Superior temporal gyrus (tissue), 1 donor: ENCODE results near the gene CNTNAP1.
"Not testable (repeated sequence)": the region's sequence is repeated elsewhere in the genome, so short reads cannot be mapped to it uniquely, and the experiment has no call there.

ENCODE experiments used
- DNase-seq: peaks from one replicate; pipeline ENCODE4 v3.0.0-alpha.2; 2016; ENCODE audit errors: extremely low spot score

The CNTNAP1 gene

DNA sequence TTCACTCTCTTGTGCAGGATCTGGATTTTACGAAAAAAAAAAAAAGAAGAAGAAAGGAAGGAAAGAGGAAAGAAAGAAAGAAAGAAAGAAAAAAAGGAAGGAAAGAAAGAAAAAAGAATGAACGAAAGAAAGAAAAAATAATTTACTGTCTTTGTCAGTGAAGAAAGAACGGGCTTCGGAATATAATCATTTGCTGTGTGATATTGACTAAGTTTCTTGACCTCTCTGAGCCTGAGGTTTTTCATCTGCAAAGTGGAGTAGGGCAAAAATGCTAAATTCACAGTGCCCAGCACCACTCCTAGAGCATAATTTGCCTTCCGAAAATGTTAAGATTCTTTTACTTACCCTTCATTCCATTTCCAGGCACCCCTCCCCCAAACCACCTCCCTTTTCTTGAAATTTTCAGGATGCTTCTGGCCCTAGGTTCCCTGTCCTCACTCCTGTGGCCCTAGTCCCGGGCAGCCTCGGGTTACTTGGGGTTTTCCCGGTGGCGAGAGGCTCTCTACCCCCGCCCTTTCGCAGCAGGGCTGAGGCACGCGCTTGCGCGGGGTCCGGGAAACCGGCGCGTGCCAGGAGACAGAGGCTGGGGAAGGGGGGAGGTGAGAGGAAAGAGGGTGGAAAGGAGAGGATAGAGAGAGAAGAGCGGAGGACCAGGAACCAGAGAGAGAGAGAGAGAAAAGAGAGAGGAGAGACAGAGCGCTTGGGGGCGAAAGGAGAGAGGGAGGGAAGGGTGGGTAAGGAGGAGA, at the start of gene CNTNAP1:
Gene CNTNAP1, plus strand, starts transcription at position 556 of the 746 bp plus-strand sequence. CDS start 299 bp downstream, outside the sequence.
- DNase-seq = no peak

DNA sequence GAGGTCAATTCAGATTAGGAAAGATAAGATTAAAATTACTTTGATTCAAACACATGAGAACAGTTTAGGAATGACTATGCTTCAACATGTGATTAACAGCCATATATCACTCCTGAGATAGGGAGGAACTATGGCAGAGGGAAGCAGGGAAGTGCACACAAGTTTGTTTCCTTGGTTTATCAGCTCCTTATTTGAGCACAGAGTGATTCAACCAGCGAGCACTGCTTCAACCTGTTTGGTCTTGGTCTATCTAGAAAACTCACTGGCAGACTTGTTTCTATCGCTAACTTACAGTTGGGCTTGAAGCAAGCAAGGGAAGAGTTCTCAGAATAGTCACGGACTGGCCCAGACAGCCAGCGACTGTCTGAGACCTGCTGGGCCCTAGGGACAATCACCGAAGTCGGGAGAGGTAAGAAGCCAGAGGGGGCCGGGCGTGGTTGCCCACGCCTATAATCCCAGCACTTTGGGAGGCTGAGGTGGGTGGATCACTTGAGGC, 49.3 kb upstream of the CNTNAP1 start:
- no peak for DNase-seq

DNA sequence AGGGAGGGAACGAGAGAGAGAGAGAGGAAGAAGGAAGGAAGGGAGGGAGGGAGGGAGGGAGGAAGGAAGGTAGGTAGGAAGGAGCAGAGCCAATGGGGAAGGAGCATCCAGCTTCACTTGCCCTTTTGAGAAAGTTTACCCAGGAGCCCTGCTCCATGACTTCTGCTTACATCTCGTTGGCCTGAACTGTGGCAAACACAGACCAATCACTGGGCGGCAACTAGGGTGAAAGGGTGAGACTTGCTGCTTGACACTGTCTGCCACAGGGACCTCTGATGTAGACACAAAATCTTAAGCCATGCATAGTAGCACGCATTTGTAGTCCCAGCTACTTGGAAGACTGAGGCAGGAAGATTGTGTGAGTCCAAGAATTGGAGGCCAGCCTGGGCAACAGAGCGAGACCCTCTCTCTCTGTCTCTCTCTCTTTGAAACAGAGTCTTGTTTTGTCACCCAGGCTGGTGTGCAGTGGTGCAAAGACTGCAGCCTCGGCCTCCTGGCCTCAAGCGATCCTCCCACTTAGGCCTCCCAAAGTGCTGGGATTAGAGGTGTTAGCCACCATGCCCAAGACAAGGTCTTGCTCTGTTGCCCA, 42.7 kb upstream of the CNTNAP1 start:
- no peak for DNase-seq

DNA sequence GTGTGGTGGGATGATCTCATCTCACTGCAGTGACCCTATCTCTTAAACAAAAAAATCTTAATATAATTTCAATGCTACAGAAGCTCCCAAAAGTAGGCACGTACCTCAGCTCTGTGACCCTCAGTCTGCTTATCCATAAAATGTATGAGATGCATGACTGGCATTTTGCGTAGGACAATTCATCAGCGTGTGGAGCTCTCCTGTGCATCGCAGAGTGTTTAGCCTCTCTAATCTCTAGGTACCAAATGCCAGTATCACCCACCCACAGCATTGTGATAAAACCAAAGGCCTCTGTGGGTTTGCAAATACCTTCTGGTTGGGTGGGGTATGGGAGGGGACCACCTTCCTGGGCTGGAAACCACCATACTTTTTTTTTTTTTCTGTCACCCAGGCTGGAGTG, 42.2 kb upstream of the CNTNAP1 start:
- no peak for DNase-seq

DNA sequence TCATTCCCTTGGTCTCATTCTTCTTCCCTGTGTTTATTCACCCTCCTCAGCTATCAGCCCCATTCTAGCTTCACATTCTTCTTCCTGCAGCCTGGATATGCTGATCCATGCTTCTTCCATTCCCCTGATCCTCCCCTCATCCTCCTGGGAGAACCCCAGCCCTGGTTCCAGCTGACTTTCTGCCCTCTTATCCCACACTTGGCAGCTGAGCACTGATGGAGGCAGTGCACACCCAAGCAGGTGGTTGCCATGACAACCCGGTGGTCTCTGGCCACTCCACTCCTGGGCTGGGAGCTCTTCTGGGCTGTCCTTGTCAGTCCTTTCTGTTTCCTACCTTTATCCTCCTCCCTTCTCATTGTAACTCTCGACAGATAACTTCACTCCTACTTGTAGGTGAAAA, 40.0 kb upstream of the CNTNAP1 start:
- no peak for DNase-seq

DNA sequence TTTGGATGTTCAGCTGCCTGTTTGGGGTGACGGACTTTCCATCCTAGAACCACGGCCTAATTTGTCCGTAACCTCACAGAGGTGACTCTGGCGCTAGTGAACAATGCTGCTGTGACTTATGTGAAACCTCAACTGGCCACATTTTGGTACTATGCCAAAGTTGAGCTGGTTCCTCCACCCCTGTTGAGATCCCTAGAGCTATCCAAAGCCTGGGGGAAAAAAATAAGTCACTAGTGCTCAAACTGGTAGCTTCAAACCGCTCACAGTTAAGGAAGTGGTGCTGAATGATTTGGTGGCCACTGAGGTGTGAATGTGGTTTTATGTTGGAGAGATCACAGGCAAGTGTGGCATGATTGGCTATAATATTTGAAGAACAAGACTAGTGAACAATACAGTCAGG, 34.6 kb upstream of the CNTNAP1 start:
- no peak for DNase-seq

DNA sequence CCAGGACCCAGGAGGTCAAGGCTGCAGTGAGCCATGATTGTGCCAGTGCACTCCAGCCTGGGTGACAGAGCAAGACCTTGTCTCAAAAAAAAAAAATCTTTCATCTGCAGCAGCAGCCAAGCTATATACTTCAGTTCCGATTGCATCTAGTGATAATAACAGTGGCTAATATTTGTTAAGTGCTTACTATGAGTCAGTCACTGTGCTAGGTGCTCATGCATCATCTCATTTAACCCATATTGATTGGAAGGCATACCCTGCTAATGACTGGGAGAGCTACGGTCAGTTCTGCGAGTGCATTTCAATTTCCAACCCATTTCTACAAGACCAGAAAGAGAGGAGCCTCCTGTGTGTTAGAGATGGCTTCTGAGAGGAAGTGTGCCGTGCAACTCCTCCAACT, 30.9 kb upstream of the CNTNAP1 start:
- DNase-seq = no peak

DNA sequence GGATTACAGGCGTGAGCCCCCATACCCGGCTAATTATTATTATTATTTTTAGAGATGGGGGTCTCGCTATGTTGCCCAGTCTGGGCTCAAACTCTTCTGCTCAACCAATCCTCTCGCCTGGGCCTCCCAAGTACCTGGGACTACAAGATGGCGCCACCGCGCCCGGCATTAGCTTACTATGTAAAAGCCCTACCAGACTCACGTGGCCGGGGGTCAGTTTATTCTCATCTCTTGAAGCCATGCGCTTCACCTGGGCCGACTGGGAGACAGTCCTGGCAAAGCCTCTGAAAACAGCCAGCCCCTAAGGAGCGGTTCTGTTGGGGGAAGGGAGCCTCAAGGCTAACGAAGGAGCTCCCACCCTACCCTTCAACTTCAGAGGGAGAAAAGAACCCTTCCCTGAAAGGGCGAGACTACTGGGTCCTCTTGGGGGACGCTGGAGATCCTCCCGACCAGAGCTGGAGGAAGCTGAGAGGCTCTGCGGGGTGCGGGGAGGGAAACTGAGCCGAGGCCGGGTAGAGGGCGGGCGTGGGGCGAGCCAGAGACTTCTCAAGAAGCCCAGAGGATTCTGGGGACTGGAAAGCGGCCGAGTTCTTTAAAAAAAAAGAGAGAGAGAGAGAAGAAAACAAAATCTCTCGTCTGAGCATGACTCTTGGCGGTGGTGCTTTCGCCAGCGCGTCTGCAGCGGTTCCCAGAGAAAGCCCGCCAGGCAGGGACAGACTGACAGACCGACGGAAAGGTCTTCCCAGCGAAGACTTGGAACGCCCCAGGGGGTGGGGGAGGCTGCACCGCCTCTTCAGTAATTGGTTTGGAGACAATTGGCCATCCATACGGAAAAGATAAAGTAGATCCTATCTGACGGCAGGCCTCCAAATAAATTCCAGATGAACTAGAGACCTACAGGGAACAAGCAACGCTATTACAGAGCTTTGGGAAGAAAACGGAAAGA, 28.9 kb upstream of the CNTNAP1 start:
- DNase-seq = peak; percentile 67

DNA sequence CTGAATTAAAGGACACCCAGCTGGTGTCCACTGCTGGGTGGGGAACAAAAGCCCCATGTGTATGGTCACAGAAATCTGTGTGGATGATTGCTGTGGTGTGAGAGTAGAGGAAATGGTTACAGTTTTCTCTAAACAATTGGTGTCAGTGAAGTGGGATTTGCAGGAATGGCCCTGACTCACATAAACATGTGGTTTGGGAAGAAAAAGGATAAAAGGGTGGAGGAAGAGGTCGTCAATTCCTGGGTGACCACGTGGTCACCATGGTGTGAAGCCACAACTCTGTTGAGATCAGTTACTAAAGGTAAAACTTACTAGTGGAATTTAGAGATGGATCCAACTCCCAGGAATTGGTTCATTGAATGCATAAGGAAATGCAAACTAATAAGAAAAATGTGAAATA, 26.8 kb upstream of the CNTNAP1 start:
- DNase-seq = no peak

DNA sequence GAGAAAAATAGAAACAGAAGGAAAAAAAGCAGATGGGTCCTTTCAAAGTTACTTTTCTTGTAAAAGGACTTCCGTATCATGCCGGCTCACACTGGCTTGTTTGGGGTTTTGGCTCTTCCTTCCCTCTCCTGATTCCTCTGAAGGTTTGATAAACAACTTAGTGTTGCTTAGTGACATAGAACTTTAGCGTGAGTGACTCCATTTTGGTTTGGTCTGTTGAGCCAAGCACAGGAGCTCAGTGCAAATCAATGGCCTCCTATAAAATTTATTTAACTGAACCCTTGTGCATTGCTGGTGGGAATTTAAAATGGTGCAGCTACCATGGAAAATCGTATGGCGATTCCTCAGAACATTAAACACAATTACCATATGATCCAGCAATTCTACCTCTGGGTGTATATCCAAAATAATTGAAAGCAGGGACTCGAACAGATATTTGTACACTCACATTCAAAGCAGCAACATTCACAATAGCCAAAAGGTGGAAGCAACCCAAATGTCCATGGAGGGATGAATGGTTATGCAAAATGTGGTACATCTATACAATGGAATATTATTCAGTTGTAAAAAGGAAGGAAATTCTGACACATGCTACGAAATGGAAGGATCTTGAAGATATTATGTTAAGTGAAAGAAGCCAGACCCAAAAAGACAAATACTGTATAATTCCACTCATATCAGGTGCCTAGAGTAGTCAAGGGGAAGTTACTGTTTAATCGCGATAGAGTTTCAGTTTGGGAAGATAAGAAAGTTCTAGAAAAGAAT, 24.3 kb upstream of the CNTNAP1 start:
- no peak for DNase-seq

DNA sequence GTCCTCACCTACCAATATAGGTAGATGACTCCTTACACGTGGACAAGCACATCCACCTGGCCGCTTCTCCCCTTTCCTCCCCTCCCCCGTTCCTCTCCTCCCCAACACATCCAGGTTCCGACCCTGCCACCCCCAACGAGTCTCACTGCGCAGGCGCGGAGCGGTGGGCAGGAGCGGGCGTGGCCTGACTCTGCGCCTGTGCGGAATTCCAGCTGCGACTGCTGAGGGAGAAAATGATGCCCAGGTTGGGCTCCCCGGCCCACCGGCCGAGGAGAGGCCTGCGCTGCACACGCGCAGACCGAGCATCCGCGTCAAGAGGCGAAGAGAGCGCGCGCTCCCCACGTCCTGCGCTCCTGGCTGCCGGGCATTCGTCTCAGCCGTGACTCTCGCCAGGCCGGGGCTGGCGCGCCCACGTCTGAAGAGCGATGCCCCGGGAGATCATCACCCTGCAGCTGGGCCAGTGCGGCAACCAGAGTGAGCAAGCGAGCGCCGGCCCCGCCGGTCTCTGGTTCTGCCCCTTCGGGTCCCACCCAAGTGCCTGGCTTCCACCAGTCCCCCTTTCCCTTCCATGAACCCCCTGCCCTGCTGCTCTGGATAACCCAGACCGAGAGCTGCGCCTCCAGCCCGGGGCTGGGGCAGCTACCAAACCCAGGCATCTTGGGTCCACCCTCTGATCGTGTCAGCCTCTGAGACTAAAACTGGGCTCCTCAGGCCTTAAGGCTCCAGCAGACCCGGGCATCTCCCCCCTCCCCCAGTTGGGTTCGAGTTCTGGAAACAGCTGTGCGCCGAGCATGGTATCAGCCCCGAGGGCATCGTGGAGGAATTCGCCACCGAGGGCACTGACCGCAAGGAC, 23.0 kb upstream of the CNTNAP1 start, which contains the start of gene TUBG2:
Gene TUBG2, plus strand, starts transcription at position 206 of the 853 bp plus-strand sequence. Its CDS starts 220 bp downstream, at position 426.
- peak; percentile 90 for DNase-seq

DNA sequence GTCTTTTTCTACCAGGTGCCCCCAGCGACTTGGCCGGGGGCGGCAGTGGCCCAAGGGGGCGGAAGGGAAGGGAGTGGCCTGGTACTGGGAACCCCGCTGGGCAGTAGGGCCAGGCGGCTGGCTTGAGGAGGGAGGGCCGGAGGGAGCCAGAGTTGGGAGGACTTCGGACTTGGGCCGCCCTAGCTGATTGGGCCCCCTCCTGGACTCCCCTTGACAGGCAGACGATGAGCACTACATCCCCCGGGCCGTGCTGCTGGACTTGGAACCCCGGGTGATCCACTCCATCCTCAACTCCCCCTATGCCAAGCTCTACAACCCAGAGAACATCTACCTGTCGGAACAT, 22.4 kb upstream of the CNTNAP1 start:
- not testable (repeated sequence) for DNase-seq

DNA sequence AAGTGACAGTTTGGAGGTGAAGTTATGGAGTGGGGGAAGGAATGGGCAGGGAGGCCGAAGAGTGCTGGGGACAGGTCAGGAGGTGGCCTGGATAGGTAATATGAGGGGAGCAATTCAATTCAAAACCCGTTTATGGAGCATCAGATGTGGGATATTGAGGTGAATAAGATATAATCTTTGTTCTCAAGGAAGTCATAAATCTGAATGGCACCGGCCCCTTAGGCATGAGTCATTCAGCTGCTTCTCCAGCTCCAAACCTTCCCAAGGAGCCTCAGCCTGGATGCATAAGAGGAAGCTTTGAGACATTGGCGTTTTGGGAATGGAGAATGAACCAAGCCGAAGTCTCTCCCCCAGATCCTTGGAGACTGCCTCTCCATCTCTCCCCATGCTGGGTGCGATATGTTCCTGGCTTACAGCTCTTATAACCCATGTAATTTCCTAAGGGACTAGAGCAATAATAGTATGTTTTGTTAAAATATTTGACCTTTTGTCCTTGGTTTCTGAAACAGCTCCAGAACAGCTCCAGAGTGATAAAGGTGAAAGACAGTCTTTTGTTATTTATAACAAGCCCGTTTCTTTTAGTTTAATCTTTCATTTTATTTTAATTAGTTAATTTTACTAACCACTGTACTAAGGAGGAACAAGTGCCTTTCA, 21.5 kb upstream of the CNTNAP1 start:
- no peak for DNase-seq

DNA sequence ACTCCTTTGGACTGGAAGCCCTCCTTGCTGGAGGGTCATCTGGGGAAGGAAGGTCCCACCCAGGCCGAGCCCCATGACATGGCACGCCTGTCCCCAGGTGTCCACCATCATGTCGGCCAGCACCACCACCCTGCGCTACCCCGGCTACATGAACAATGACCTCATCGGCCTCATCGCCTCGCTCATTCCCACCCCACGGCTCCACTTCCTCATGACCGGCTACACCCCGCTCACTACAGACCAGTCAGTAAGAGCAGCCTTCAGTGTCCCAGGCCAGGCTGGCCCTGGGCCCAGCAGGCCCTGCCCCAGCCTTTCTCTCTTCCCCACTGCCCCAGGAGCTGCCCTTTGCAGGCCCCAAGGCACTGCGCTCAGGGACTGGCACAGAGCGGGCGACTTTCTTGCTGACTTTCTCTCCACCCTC, 16.7 kb upstream of the CNTNAP1 start:
- no peak for DNase-seq

DNA sequence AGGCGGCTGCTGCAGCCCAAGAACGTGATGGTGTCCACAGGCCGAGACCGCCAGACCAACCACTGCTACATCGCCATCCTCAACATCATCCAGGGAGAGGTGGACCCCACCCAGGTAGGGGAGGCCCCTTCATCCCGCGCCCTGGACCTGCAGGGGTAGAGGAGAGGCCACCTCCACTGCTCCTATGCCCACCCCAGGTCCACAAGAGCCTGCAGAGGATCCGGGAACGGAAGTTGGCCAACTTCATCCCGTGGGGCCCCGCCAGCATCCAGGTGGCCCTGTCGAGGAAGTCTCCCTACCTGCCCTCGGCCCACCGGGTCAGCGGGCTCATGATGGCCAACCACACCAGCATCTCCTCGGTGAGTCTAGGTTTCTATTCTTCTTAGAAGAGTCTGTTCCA, 16.2 kb upstream of the CNTNAP1 start:
- DNase-seq = not testable (repeated sequence)

DNA sequence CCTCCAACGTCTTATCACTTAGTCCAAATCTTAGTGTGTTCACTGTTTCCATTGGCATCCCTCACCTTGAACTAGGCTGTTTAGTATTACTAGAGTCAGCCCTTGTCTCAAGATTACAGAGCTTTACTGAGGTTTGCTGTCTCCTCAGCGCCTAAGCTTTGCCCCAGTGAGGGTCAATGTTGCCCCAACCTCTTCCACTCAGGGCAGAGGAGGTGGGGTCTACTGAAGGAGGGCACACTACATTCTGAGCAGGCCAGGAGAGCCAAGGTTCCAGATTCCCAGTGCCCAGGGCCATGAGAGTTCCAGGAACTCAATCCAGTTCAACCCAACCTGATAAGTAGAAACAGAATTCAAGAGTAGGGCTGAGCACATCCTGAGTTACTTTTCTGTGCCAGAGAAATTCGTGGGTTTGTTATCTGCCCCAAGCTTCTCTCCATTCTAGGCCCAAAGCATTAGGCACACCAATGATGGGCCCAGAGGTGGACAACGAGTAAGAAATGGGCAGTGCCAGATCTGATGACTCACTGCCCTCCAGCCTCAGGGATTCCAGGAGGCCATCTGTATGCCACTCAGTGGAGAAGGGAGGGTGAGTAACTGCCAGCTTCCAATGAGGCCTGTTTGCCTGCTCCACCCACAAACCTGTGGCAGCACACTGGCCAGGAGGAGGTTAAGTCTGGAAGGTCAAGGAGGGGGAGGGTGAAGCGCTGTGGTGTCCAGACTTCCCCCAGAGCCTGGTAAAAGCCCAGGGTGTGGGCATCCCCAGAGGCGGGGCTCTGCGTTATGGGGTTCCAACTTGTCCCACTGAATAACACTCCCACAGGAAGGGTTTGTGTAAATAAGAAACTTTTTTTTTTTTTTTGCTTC, 15.0 kb upstream of the CNTNAP1 start:
- DNase-seq = no peak

DNA sequence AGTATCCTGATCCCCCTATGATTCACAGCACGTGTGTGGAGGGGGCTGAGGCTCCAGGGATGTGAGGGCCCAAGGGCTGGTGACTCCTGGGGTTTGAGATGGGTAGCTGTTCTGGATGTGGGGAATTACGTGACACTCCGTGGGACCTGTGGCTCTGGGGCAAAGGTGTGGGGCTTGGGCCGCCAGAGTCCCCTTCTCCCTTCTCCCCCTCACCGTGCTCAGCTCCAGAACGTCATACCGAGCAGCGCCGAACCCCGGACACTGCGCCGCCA, 12.7 kb upstream of the CNTNAP1 start:
- no peak for DNase-seq

DNA sequence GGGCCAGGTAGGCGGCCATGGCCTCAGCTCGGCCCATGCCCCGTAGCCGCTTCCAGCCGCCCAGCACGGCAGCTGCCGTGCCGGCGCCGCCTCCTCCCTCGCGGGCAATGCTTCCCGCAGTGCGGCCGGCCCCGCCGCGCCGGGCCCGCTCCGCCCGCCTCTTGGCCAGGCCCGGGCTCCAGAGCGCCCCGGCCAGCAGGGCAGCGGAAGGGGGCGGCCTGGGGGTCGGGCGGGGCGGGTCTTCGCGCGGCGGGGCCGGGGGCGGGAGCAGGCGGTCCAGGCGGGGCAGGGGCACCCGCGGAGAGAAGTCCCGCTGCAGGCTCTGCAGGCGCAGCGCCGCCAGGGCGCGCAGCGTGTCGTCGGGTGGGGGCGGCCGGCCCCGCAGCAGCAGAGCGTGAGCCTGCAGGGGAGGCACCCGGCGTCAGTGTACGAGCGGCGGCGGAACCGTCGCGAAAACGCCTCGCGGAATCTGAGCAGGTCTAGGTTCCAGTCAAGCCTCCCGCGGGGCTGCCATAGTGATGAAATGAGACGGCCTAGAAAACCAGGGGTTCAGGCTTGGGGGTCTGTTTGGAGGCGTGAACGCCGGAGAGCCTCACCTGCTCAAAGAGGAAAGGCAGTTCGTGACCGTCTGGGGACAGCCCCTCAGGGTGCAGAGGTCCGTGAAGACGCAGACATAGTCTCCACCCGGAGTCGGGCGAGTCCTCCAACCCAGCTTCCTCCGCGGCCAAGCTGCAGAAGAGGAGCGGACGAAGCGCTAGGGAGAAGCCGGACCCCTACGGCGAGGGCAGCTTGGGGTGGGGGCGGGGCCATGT, 12.1 kb upstream of the CNTNAP1 start:
- no peak for DNase-seq
